ENCODE data around the gene SLIT1.

Gene SLIT1

DNA sequence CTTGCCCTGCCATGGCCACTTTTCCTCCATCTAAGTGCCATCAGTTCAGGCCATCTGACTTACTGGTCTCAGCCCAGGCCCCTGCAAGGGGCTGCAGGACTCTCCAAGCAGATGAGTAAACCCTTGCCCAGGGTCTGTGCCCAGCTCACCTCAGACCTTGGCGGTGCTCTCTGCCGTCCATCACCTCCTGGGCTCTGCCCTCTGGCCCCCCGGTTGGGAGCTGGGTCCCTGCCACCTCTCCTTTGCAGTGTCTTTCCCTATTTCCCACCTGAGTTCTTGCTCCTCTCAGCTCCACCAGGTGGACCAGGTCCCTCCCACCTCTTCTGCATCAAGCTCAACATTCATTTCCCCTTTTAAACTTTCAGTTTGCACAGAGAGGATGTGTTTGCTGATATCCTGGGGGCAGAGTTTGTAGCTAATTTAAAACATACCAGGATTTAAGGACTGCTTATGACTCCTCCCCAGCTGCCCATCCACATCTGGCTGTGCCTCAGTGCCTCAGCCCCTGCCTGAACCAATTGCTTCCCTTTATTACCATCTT, 135.5 kb downstream of the SLIT1 start:
- Histone ChIP-seq H3K9me3 (ENCODE audit: control insufficient read depth, insufficient read depth, low read depth, low read length) (peaks cover 3% of the 10 kb centered on the region), H3K27ac (ENCODE audit: low read depth, low read length) (no peak overlapping the region), H3K9ac (ENCODE audit: low read length) (no peak overlapping the region), H3K27me3 (ENCODE audit: control insufficient read depth, insufficient read depth, low read length) (no peaks in the 10 kb centered on the region), H3K4me1 (ENCODE audit: control insufficient read depth, insufficient read depth, low read length) (no peaks in the 10 kb centered on the region), H3K4me3 (ENCODE audit: low read depth, low read length) (no peak overlapping the region), H3K36me3 (ENCODE audit: control insufficient read depth, insufficient read depth, low read length) (no peaks in the 10 kb centered on the region)

DNA sequence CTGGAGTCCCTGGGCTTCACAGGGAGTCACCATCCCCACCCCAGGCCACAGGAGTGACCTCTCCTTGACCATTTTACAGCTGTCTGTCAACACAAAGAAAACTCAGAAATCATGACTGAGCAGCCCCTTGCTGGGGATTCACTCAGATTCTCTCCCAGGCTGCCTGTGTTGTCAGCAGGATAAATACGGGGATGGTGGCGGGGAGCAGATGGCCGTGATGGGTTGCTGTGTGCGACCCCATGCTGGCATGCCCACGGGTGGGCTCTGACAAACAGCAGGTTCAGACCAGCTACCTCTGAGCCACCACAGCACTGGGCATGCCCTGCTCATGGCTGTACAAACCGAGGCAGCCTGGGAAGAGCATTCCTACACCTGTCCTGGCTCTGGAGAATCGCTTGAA, 136.1 kb downstream of the SLIT1 start:
- Histone ChIP-seq H3K36me3 (ENCODE audit: control insufficient read depth, insufficient read depth, low read length) (no peaks in the 10 kb centered on the region), H3K9ac (ENCODE audit: low read length) (no peak overlapping the region), H3K4me1 (ENCODE audit: control insufficient read depth, insufficient read depth, low read length) (no peaks in the 10 kb centered on the region), H3K9me3 (ENCODE audit: control insufficient read depth, insufficient read depth, low read depth, low read length) (peaks cover 3% of the 10 kb centered on the region), H3K4me3 (ENCODE audit: low read depth, low read length) (no peak overlapping the region), H3K27me3 (ENCODE audit: control insufficient read depth, insufficient read depth, low read length) (no peaks in the 10 kb centered on the region), H3K27ac (ENCODE audit: low read depth, low read length) (no peak overlapping the region)

GRCh38 chr10:97048649-97049427, 136.9 kb downstream of the SLIT1 start:
- H3K27ac ChIP-seq (ENCODE audit: low read depth, low read length), result no peak overlapping the region
- H3K4me1 ChIP-seq (ENCODE audit: control insufficient read depth, insufficient read depth, low read length), result no peaks in the 10 kb centered on the region
- no peak overlapping the region for H3K9ac ChIP-seq (ENCODE audit: low read length)
- no peak overlapping the region for H3K4me3 ChIP-seq (ENCODE audit: low read depth, low read length)
- no peaks in the 10 kb centered on the region for H3K9me3 ChIP-seq (ENCODE audit: control insufficient read depth, insufficient read depth, low read depth, low read length)
- no peaks in the 10 kb centered on the region for H3K27me3 ChIP-seq (ENCODE audit: control insufficient read depth, insufficient read depth, low read length)
- no peaks in the 10 kb centered on the region for H3K36me3 ChIP-seq (ENCODE audit: control insufficient read depth, insufficient read depth, low read length)

- Histone ChIP-seq H3K4me3 (ENCODE audit: low read depth, low read length) (no peak overlapping the region), H3K27ac (ENCODE audit: low read depth, low read length) (no peak overlapping the region), H3K27me3 (ENCODE audit: control insufficient read depth, insufficient read depth, low read length) (no peaks in the 10 kb centered on the region), H3K9ac (ENCODE audit: low read length) (no peak overlapping the region), H3K36me3 (ENCODE audit: control insufficient read depth, insufficient read depth, low read length) (no peaks in the 10 kb centered on the region), H3K4me1 (ENCODE audit: control insufficient read depth, insufficient read depth, low read length) (no peaks in the 10 kb centered on the region), H3K9me3 (ENCODE audit: control insufficient read depth, insufficient read depth, low read depth, low read length) (no peaks in the 10 kb centered on the region)
Observed at GRCh38 chr10:97047788-97048187, 138.0 kb downstream of the SLIT1 start.

GRCh38 chr10:97047083-97047736, 138.5 kb downstream of the SLIT1 start:
- Histone ChIP-seq H3K4me1 (ENCODE audit: control insufficient read depth, insufficient read depth, low read length) (no peaks in the 10 kb centered on the region), H3K9me3 (ENCODE audit: control insufficient read depth, insufficient read depth, low read depth, low read length) (no peaks in the 10 kb centered on the region), H3K9ac (ENCODE audit: low read length) (no peak overlapping the region), H3K27ac (ENCODE audit: low read depth, low read length) (no peak overlapping the region), H3K4me3 (ENCODE audit: low read depth, low read length) (no peak overlapping the region), H3K27me3 (ENCODE audit: control insufficient read depth, insufficient read depth, low read length) (no peaks in the 10 kb centered on the region), H3K36me3 (ENCODE audit: control insufficient read depth, insufficient read depth, low read length) (no peaks in the 10 kb centered on the region)

DNA sequence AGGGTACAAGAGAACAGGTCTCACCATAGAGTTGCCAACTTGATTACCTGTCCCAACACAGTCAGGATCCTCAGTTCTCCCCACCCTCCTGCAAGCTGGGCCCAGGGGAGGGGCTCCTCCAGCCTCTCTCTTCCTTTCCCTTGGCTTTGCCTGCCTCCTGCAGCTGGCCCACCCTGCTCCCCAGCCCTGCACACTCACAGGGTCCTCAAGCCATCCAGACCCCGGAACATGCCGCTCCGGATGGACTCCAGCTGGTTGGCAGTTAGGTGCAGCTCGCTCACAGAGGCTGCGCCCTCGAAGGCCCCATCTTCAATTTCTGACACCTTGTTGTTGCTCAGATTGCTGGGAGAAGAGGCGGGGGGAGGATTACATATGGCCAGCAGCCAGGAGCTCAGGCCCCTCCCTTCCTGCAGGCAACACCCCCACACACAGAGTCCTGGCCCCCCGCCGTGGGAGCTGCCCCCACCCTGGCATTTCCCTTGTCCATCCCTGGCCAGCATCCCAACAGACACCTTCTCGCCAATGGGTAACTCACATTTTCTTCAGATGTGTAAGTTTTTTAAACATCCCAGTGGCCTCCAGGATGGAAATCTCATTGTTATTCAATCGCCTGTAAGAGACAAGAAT, 139.2 kb downstream of the SLIT1 start:
- no peaks in the 10 kb centered on the region for H3K27me3 ChIP-seq (ENCODE audit: control insufficient read depth, insufficient read depth, low read length)

GRCh38 chr10:97043563-97043855, 142.2 kb downstream of the SLIT1 start:
- Histone ChIP-seq H3K9me3 (ENCODE audit: control insufficient read depth, insufficient read depth, low read depth, low read length) (no peaks in the 10 kb centered on the region), H3K36me3 (ENCODE audit: control insufficient read depth, insufficient read depth, low read length) (no peaks in the 10 kb centered on the region), H3K4me3 (ENCODE audit: low read depth, low read length) (no peak overlapping the region), H3K27me3 (ENCODE audit: control insufficient read depth, insufficient read depth, low read length) (no peaks in the 10 kb centered on the region), H3K9ac (ENCODE audit: low read length) (no peak overlapping the region), H3K4me1 (ENCODE audit: control insufficient read depth, insufficient read depth, low read length) (no peaks in the 10 kb centered on the region), H3K27ac (ENCODE audit: low read depth, low read length) (no peak overlapping the region)

More for the DNA sequence above, 139.2 kb downstream of the SLIT1 start:
- no peaks in the 10 kb centered on the region for H3K4me1 ChIP-seq (ENCODE audit: control insufficient read depth, insufficient read depth, low read length)
- no peak overlapping the region for H3K27ac ChIP-seq (ENCODE audit: low read depth, low read length)
- no peak overlapping the region for H3K4me3 ChIP-seq (ENCODE audit: low read depth, low read length)
- no peak overlapping the region for H3K9ac ChIP-seq (ENCODE audit: low read length)
- no peaks in the 10 kb centered on the region for H3K36me3 ChIP-seq (ENCODE audit: control insufficient read depth, insufficient read depth, low read length)
- no peaks in the 10 kb centered on the region for H3K9me3 ChIP-seq (ENCODE audit: control insufficient read depth, insufficient read depth, low read depth, low read length)

GRCh38 chr10:97042716-97043562, 142.8 kb downstream of the SLIT1 start:
- Histone ChIP-seq H3K4me3 (ENCODE audit: low read depth, low read length) (no peak overlapping the region), H3K9ac (ENCODE audit: low read length) (no peak overlapping the region), H3K4me1 (ENCODE audit: control insufficient read depth, insufficient read depth, low read length) (peaks cover 2% of the 10 kb centered on the region), H3K27me3 (ENCODE audit: control insufficient read depth, insufficient read depth, low read length) (0 out of 2 replicates have a peak, but pooled peaks cover 3% of the 10 kb centered on the region), H3K9me3 (ENCODE audit: control insufficient read depth, insufficient read depth, low read depth, low read length) (no peaks in the 10 kb centered on the region), H3K36me3 (ENCODE audit: control insufficient read depth, insufficient read depth, low read length) (no peaks in the 10 kb centered on the region), H3K27ac (ENCODE audit: low read depth, low read length) (no peak overlapping the region)

- H3K9ac ChIP-seq (ENCODE audit: low read length), result no peak overlapping the region
- no peak overlapping the region for H3K4me3 ChIP-seq (ENCODE audit: low read depth, low read length)
- peaks cover 3% of the 10 kb centered on the region; the same call in 1 of the 2 replicates for H3K27me3 ChIP-seq (ENCODE audit: control insufficient read depth, insufficient read depth, low read length)
- no peaks in the 10 kb centered on the region for H3K36me3 ChIP-seq (ENCODE audit: control insufficient read depth, insufficient read depth, low read length)
- H3K9me3 ChIP-seq (ENCODE audit: control insufficient read depth, insufficient read depth, low read depth, low read length), result no peaks in the 10 kb centered on the region
- H3K27ac ChIP-seq (ENCODE audit: low read depth, low read length), result no peak overlapping the region
- peaks cover 7% of the 10 kb centered on the region for H3K4me1 ChIP-seq (ENCODE audit: control insufficient read depth, insufficient read depth, low read length)
Observed at GRCh38 chr10:97042081-97042480, 143.7 kb downstream of the SLIT1 start.

- Histone ChIP-seq H3K4me1 (ENCODE audit: control insufficient read depth, insufficient read depth, low read length) (peaks cover 7% of the 10 kb centered on the region), H3K36me3 (ENCODE audit: control insufficient read depth, insufficient read depth, low read length) (no peaks in the 10 kb centered on the region), H3K9me3 (ENCODE audit: control insufficient read depth, insufficient read depth, low read depth, low read length) (no peaks in the 10 kb centered on the region), H3K27ac (ENCODE audit: low read depth, low read length) (no peak overlapping the region), H3K9ac (ENCODE audit: low read length) (no peak overlapping the region), H3K27me3 (ENCODE audit: control insufficient read depth, insufficient read depth, low read length) (peaks cover 3% of the 10 kb centered on the region; the same call in 1 of the 2 replicates), H3K4me3 (ENCODE audit: low read depth, low read length) (no peak overlapping the region)
Observed at GRCh38 chr10:97040706-97041105, 145.1 kb downstream of the SLIT1 start.
